Spleen (tissue), 7 donors: ENCODE data around the gene ABCC1.

Experiments used
- POLR2A ChIP-seq, 3 donors: fragments of 450-650 bp; IDR thresholded peaks; one replicate each; pipeline ENCODE4 v1.5.1; 2017; ENCODE audit warnings: antibody characterized with exemption in 3 of 3, mild to moderate bottlenecking in 1 of 3
- POLR2AphosphoS5 ChIP-seq, 3 donors: sonication (generic); formaldehyde crosslinking; IDR thresholded peaks; one replicate each; pipeline ENCODE4 v1.5.1; 2017; ENCODE audit warnings: antibody characterized with exemption in 3 of 3
- TF ChIP-seq, protein P1 (sequence below), 11 experiments: fragments of 200-600 bp in 7 of 11; fragments of 450-650 bp in 4 of 11; sonication (generic) in 4 of 11; IDR thresholded peaks in 8 of 11; conservative IDR thresholded peaks in 3 of 11; 1 replicate in 7 of 11; 2 replicates in 4 of 11; pipeline versions ENCODE4 v1.4.0 to v1.8.0; 2016 to 2021; ENCODE audit warnings: antibody characterized with exemption in 11 of 11, inconsistent platforms in 4 of 11, mild to moderate bottlenecking in 1 of 11
- donor health status: DM: no; HTN: no; CAD: no; lungs with moderate emphysema.
- donor health status: DM: no; HTN: no; CAD: no.
- donor health status: DM: no; HTN: no; CAD: no.

DNA sequence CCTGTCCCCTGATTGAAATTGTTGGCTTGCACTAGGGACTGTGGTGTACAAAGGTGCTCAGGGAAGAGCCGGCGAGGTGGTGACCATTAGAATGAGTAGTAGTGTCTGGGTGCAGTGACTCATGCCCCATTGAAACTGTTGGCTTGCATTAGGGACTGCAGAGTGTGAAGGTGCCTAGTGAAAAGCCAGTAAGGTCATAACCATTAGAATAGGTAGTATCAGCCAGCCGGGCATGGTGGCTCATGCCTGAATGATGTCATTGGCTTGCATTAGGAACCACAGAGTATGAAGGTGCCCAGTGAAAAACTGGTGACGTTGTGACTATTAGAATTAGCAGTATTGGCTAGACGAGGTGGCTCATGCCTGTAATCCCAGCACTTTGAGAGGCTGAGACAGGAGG is 195.0 kb downstream of the ABCC1 start:
- TF ChIP-seq, protein P1, sequence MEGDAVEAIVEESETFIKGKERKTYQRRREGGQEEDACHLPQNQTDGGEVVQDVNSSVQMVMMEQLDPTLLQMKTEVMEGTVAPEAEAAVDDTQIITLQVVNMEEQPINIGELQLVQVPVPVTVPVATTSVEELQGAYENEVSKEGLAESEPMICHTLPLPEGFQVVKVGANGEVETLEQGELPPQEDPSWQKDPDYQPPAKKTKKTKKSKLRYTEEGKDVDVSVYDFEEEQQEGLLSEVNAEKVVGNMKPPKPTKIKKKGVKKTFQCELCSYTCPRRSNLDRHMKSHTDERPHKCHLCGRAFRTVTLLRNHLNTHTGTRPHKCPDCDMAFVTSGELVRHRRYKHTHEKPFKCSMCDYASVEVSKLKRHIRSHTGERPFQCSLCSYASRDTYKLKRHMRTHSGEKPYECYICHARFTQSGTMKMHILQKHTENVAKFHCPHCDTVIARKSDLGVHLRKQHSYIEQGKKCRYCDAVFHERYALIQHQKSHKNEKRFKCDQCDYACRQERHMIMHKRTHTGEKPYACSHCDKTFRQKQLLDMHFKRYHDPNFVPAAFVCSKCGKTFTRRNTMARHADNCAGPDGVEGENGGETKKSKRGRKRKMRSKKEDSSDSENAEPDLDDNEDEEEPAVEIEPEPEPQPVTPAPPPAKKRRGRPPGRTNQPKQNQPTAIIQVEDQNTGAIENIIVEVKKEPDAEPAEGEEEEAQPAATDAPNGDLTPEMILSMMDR (IDR thresholded peaks at IDR 0.05 in 8 of 11, conservative IDR thresholded peaks at IDR 0.05 in 3 of 11): no peak
- no peak for TF ChIP-seq POLR2A (IDR thresholded peaks at IDR 0.05)
- TF ChIP-seq POLR2AphosphoS5 (IDR thresholded peaks at IDR 0.05): no peak
